Neural cell (in vitro differentiated cells): ENCODE data around the gene VKORC1. TPM values are rescaled to one million over a fixed set of nuclear protein-coding genes. Genes with fewer than 3 reads are reported as not detected.

Experiments used
- H2AFZ ChIP-seq: fragments of 200-600, 300-800 bp; sonication (generic), shearing (Covaris generic); 2 replicates; pipeline ENCODE4 v1.6.0; 2014; ENCODE audit warnings: low read depth, mild to moderate bottlenecking, antibody characterized with exemption, low read length, moderate library complexity
- H3F3A ChIP-seq: fragments of 200-600 bp; shearing (Covaris generic); 2 replicates; pipeline ENCODE4 v1.6.1; 2016; ENCODE audit warnings: mild to moderate bottlenecking, moderate library complexity, mixed read lengths, antibody characterized with exemption, low read length; ENCODE audit not compliant: insufficient read depth, poor library complexity, severe bottlenecking
- H3K27ac ChIP-seq: fragments of 200-600, 300-800 bp; sonication (generic), shearing (Covaris generic); 2 replicates; pipeline ENCODE4 v1.5.1; 2014; ENCODE audit warnings: mild to moderate bottlenecking, low read length, moderate library complexity
- H3K27me3 ChIP-seq: fragments of 300-800, 200-600 bp; sonication (generic), shearing (Covaris generic); 2 replicates; pipeline ENCODE4 v1.6.0; 2014; ENCODE audit warnings: mild to moderate bottlenecking, low read depth, low read length, moderate library complexity; ENCODE audit not compliant: insufficient read depth
- H3K36me3 ChIP-seq: fragments of 300-800, 200-600 bp; sonication (generic), shearing (Covaris generic); 2 replicates; pipeline ENCODE4 v1.5.1; 2014; ENCODE audit warnings: mild to moderate bottlenecking, antibody characterized with exemption, low read length, moderate library complexity; ENCODE audit not compliant: insufficient read depth
- H3K4me2 ChIP-seq: fragments of 300-800, 200-600 bp; sonication (generic), shearing (Covaris generic); 2 replicates; pipeline ENCODE4 v1.6.0; 2014; ENCODE audit warnings: mild to moderate bottlenecking, low read length
- H3K4me3 ChIP-seq: fragments of 300-800, 200-600 bp; sonication (generic), shearing (Covaris generic); 2 replicates; pipeline ENCODE4 v1.5.1; 2014; ENCODE audit warnings: mild to moderate bottlenecking, low read length, moderate library complexity
- H3K79me2 ChIP-seq: fragments of 200-600 bp; shearing (Covaris generic); replicated peaks from 2 replicates; pipeline ENCODE4 v1.6.0; 2014; ENCODE audit warnings: mild to moderate bottlenecking, low read length, moderate library complexity; ENCODE audit not compliant: insufficient read depth
- H3K9ac ChIP-seq: fragments of 300-800, 200-600 bp; sonication (generic), shearing (Covaris generic); 2 replicates; pipeline ENCODE4 v1.6.1; 2016; ENCODE audit warnings: mild to moderate bottlenecking, low read length, mixed read lengths
- H3K9me2 ChIP-seq: fragments of 200-600 bp; shearing (Covaris generic); 2 replicates; pipeline ENCODE4 v1.6.1; 2016; ENCODE audit warnings: mild to moderate bottlenecking, low read length, mixed read lengths; ENCODE audit not compliant: insufficient read depth
- H3K9me3 ChIP-seq: fragments of 200-600, 300-800 bp; sonication (generic), shearing (Covaris generic); 2 replicates; pipeline ENCODE4 v1.6.1; 2016; ENCODE audit warnings: mild to moderate bottlenecking, mixed run types, low read length, moderate library complexity, mixed read lengths
- H4K20me1 ChIP-seq: fragments of 200-600 bp; shearing (Covaris generic); 2 replicates; pipeline ENCODE4 v1.6.1; 2016; ENCODE audit warnings: mild to moderate bottlenecking, mixed run types; ENCODE audit not compliant: insufficient read depth
- EP300 ChIP-seq: fragments of 450-650 bp; conservative IDR thresholded peaks from 2 replicates; pipeline ENCODE4 v1.6.1; 2014; ENCODE audit warnings: antibody characterized with exemption, mild to moderate bottlenecking, moderate library complexity; ENCODE audit not compliant: poor library complexity, severe bottlenecking
- EZH2 ChIP-seq: fragments of 200-600, 300-800 bp; shearing (Covaris generic), sonication (generic); IDR thresholded peaks from 2 replicates; pipeline ENCODE4 v1.6.1; 2014; ENCODE audit warnings: antibody characterized with exemption, low read length, borderline replicate concordance, mild to moderate bottlenecking; ENCODE audit not compliant: insufficient read depth, poor library complexity, severe bottlenecking
- MXI1 ChIP-seq: fragments of 450-650 bp; conservative IDR thresholded peaks from 2 replicates; pipeline ENCODE4 v1.6.1; 2014; ENCODE audit warnings: antibody characterized with exemption, mild to moderate bottlenecking; ENCODE audit not compliant: poor library complexity, severe bottlenecking
- POLR2AphosphoS5 ChIP-seq: IDR thresholded peaks from 2 replicates; pipeline ENCODE4 v1.6.1; 2012
- RAD21 ChIP-seq: fragments of 450-650 bp; conservative IDR thresholded peaks from 2 replicates; pipeline ENCODE4 v1.6.1; 2014; ENCODE audit warnings: antibody characterized with exemption, mild to moderate bottlenecking, moderate library complexity
- SMC3 ChIP-seq: fragments of 450-650 bp; conservative IDR thresholded peaks from 2 replicates; pipeline ENCODE4 v1.6.1; 2014; ENCODE audit warnings: antibody characterized with exemption, mild to moderate bottlenecking, moderate library complexity; ENCODE audit not compliant: poor library complexity
- TAF1 ChIP-seq: IDR thresholded peaks from 2 replicates; pipeline ENCODE4 v1.6.1; 2012; ENCODE audit warnings: low read depth
- polyA plus RNA-seq: library from polyadenylated mRNA; depleted of rRNA; stranded (reverse); fragments of >200 nt; gene quantifications from 2 replicates; pipeline ENCODE4 v1.2.3, GENCODE V29; 2014
- TF ChIP-seq, protein P1 (sequence below): fragments of 450-650 bp; IDR thresholded peaks from 2 replicates; pipeline ENCODE4 v1.5.1; 2014; ENCODE audit warnings: antibody characterized with exemption, mild to moderate bottlenecking, moderate library complexity; ENCODE audit not compliant: poor library complexity, severe bottlenecking
- TF ChIP-seq, protein P2 (sequence below): IDR thresholded peaks from 2 replicates; pipeline ENCODE4 v1.6.1; 2012; ENCODE audit warnings: borderline replicate concordance

VKORC1 gene
- polyA plus RNA-seq, 1 donor from 2014 or later = 105 TPM

DNA sequence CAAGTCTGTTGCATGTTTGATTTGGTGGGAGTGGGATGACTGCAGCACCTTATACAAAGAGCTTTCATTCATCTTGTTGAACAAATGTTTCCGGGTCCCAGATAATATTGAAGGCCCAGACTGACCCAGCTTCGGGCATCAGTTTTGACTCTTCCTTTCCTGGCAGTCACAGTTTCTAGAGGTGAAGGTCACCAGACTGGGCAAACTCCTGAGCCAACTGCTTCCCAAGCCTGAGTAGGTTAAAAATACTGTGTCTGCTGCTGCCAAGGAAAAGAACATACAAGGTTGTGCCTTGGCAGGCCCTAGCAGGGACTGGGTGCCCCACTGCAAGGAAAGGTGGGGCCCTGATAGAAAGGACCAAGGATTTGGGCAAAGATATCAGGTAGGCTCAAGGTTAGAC, 18.1 kb upstream of the VKORC1 start:
- Histone ChIP-seq H3K9me2 (no peaks in the 10 kb centered on the region), H3K79me2 (no peaks in the 10 kb centered on the region), H3K36me3 (no peaks in the 10 kb centered on the region), H3K9me3 (no peaks in the 10 kb centered on the region), H3F3A (no peaks in the 10 kb centered on the region), H3K4me2 (no peak overlapping the region), H2AFZ (no peak overlapping the region), H3K27ac (no peak overlapping the region), H3K9ac (no peak overlapping the region), H3K4me3 (no peak overlapping the region), H4K20me1 (no peaks in the 10 kb centered on the region), H3K27me3 (no peaks in the 10 kb centered on the region)
- TF ChIP-seq MXI1 (no peak), EZH2 (no peak), SMC3 (no peak), EP300 (no peak), POLR2AphosphoS5 (no peak), TAF1 (no peak), RAD21 (no peak)
- TF ChIP-seq, protein P1, sequence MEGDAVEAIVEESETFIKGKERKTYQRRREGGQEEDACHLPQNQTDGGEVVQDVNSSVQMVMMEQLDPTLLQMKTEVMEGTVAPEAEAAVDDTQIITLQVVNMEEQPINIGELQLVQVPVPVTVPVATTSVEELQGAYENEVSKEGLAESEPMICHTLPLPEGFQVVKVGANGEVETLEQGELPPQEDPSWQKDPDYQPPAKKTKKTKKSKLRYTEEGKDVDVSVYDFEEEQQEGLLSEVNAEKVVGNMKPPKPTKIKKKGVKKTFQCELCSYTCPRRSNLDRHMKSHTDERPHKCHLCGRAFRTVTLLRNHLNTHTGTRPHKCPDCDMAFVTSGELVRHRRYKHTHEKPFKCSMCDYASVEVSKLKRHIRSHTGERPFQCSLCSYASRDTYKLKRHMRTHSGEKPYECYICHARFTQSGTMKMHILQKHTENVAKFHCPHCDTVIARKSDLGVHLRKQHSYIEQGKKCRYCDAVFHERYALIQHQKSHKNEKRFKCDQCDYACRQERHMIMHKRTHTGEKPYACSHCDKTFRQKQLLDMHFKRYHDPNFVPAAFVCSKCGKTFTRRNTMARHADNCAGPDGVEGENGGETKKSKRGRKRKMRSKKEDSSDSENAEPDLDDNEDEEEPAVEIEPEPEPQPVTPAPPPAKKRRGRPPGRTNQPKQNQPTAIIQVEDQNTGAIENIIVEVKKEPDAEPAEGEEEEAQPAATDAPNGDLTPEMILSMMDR = no peak
- TF ChIP-seq, protein P2, sequence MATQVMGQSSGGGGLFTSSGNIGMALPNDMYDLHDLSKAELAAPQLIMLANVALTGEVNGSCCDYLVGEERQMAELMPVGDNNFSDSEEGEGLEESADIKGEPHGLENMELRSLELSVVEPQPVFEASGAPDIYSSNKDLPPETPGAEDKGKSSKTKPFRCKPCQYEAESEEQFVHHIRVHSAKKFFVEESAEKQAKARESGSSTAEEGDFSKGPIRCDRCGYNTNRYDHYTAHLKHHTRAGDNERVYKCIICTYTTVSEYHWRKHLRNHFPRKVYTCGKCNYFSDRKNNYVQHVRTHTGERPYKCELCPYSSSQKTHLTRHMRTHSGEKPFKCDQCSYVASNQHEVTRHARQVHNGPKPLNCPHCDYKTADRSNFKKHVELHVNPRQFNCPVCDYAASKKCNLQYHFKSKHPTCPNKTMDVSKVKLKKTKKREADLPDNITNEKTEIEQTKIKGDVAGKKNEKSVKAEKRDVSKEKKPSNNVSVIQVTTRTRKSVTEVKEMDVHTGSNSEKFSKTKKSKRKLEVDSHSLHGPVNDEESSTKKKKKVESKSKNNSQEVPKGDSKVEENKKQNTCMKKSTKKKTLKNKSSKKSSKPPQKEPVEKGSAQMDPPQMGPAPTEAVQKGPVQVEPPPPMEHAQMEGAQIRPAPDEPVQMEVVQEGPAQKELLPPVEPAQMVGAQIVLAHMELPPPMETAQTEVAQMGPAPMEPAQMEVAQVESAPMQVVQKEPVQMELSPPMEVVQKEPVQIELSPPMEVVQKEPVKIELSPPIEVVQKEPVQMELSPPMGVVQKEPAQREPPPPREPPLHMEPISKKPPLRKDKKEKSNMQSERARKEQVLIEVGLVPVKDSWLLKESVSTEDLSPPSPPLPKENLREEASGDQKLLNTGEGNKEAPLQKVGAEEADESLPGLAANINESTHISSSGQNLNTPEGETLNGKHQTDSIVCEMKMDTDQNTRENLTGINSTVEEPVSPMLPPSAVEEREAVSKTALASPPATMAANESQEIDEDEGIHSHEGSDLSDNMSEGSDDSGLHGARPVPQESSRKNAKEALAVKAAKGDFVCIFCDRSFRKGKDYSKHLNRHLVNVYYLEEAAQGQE = no peak

DNA sequence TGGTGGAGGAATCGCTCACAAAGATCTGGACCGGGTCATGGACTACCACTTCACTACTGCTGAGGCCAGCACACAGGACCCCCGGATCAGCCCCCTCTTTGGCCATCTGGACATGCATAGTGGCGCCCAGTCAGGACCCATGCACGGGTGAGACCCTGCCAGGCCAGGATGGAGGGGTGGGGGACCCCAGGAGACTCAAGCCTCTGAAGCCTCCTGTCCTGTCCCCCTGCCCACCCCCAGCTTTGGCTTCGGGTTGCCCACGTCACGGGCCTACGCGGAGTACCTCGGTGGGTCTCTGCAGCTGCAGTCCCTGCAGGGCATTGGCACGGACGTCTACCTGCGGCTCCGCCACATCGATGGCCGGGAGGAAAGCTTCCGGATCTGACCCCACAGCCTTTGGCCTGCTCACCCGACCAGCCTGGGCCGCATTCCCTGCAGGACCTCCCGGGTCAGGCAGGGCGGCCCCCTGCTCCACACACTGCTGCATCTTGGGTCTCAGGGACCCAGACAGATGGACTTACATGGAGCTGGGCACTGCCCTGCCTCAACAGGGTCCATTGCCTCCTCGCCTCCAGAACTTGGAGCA, 17.4 kb upstream of the VKORC1 start:
- no peaks in the 10 kb centered on the region for H3K36me3 ChIP-seq
- TF ChIP-seq TAF1 (no peak), SMC3 (no peak)

More for the DNA sequence above, 17.4 kb upstream of the VKORC1 start:
- no peak overlapping the region for H3K4me2 ChIP-seq
- H3F3A ChIP-seq = no peaks in the 10 kb centered on the region
- H2AFZ ChIP-seq = no peak overlapping the region
- no peaks in the 10 kb centered on the region for H4K20me1 ChIP-seq
- H3K27ac ChIP-seq = no peak overlapping the region
- H3K9ac ChIP-seq = no peak overlapping the region
- H3K9me2 ChIP-seq = no peaks in the 10 kb centered on the region
- H3K79me2 ChIP-seq = no peaks in the 10 kb centered on the region
- no peak overlapping the region for H3K4me3 ChIP-seq
- no peaks in the 10 kb centered on the region for H3K27me3 ChIP-seq
- H3K9me3 ChIP-seq = no peaks in the 10 kb centered on the region
